Neural cell (in vitro differentiated cells): ENCODE measurements around the gene COPS9.

Experiments used
- CTCF ChIP-seq: fragments of 450-650 bp; IDR thresholded peaks from 2 replicates; pipeline ENCODE4 v1.5.1; 2014; ENCODE audit warnings: antibody characterized with exemption, mild to moderate bottlenecking, moderate library complexity; ENCODE audit not compliant: poor library complexity, severe bottlenecking
- EZH2 ChIP-seq: fragments of 200-600, 300-800 bp; shearing (Covaris generic), sonication (generic); IDR thresholded peaks from 2 replicates; pipeline ENCODE4 v1.6.1; 2014; ENCODE audit warnings: antibody characterized with exemption, low read length, borderline replicate concordance, mild to moderate bottlenecking; ENCODE audit not compliant: insufficient read depth, poor library complexity, severe bottlenecking

GRCh38 chr2:240131296-240131695 lies 4.8 kb downstream of the COPS9 start:
- TF ChIP-seq EZH2 = no peak
- no peak for TF ChIP-seq CTCF
